SU-DHL-6 (cell line): ENCODE results near the gene RALGPS1.

Experiments used
- H2AFZ ChIP-seq: fragments of 200-600 bp; sonication (generic); 2 replicates; pipeline ENCODE4 v1.6.1; 2014; ENCODE audit warnings: low read depth, mild to moderate bottlenecking, moderate library complexity, mixed read lengths, antibody characterized with exemption, low read length; ENCODE audit not compliant: severe bottlenecking
- H3F3A ChIP-seq: fragments of 200-600 bp; shearing (Covaris generic); 2 replicates; pipeline ENCODE4 v1.6.0; 2016; ENCODE audit warnings: antibody characterized with exemption, mild to moderate bottlenecking; ENCODE audit not compliant: insufficient read depth
- H3K27ac ChIP-seq: fragments of 200-600 bp; sonication (generic); 2 replicates; pipeline ENCODE4 v1.5.1; 2016; ENCODE audit warnings: low read depth, mild to moderate bottlenecking, low read length, moderate library complexity, mixed read lengths
- H3K27me3 ChIP-seq: fragments of 200-600 bp; sonication (generic), shearing (Covaris generic); 2 replicates; pipeline ENCODE4 v1.6.0; 2014; ENCODE audit warnings: mild to moderate bottlenecking, low read length
- H3K36me3 ChIP-seq: fragments of 200-600 bp; sonication (generic); 2 replicates; pipeline ENCODE4 v1.6.1; 2014; ENCODE audit warnings: mild to moderate bottlenecking, low read length, mixed read lengths
- H3K4me2 ChIP-seq: fragments of 300-600, 200-600 bp; shearing (Covaris generic), sonication (generic); 2 replicates; pipeline ENCODE4 v1.6.0; 2014; ENCODE audit warnings: low read length, low read depth, mild to moderate bottlenecking; ENCODE audit not compliant: poor library complexity, severe bottlenecking
- H3K4me3 ChIP-seq: fragments of 200-600 bp; sonication (generic); 2 replicates; pipeline ENCODE4 v1.5.1; 2014; ENCODE audit warnings: antibody characterized with exemption, low read length, mild to moderate bottlenecking, mixed read lengths; ENCODE audit not compliant: insufficient read depth, poor library complexity, severe bottlenecking
- H3K79me2 ChIP-seq: fragments of 200-600 bp; sonication (generic); 2 replicates; pipeline ENCODE4 v1.6.1; 2014; ENCODE audit warnings: mild to moderate bottlenecking, low read length, moderate library complexity; ENCODE audit not compliant: insufficient read depth
- H3K9ac ChIP-seq: fragments of 200-600 bp; sonication (generic); 2 replicates; pipeline ENCODE4 v1.7.0; 2014; ENCODE audit warnings: mild to moderate bottlenecking, low read length
- H3K9me2 ChIP-seq: fragments of 200-600 bp; sonication (generic); replicated peaks from 2 replicates; pipeline ENCODE4 v1.6.1; 2014; ENCODE audit warnings: low read length; ENCODE audit not compliant: insufficient read depth
- H3K9me3 ChIP-seq: fragments of 200-600 bp; sonication (generic); 2 replicates; pipeline ENCODE4 v1.6.1; 2014; ENCODE audit warnings: low read length, mixed read lengths; ENCODE audit not compliant: insufficient read depth
- H4K20me1 ChIP-seq: fragments of 200-600 bp; sonication (generic); 2 replicates; pipeline ENCODE4 v1.6.1; 2014; ENCODE audit warnings: low read depth, mild to moderate bottlenecking, antibody characterized with exemption, low read length, moderate library complexity, mixed read lengths
- EZH2phosphoT487 ChIP-seq: fragments of 200-600 bp; sonication (generic), shearing (Covaris generic); conservative IDR thresholded peaks from 2 replicates; pipeline ENCODE4 v1.6.1; 2018; ENCODE audit warnings: mild to moderate bottlenecking, antibody characterized with exemption, low read length, moderate library complexity, mixed read lengths
- TF ChIP-seq, protein P1 (sequence below): fragments of 200-600 bp; sonication (generic); IDR thresholded peaks from one replicate; pipeline ENCODE4 v1.5.1; 2017; ENCODE audit warnings: antibody characterized with exemption, mild to moderate bottlenecking, low read length, moderate library complexity; ENCODE audit not compliant: insufficient read depth, poor library complexity, severe bottlenecking

Gene RALGPS1

DNA sequence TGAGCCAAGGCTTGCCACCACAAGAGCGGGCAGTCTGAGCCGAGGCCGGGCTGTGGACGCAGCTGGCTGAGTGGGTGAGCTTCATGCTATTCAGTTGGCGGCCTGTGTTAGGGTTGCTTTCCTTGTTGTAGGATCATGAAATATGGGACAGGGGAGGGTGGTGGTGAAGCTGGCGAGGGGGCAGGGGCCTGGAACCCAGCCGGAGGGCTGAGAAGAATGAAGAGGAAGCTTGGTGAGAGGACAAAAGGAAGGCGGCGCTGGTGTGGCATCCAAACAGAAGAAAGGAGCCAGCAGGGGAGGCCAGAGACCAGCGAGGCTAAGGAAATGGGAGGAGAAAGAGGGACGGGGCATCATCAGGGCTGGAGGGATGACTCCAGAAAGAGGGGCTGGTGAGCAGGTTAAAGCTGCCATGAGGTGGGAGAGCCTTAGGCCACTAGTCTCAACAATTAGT lies 18.3 kb downstream of the RALGPS1 start:
- Histone ChIP-seq H3K4me3 (no peak overlapping the region), H3F3A (no peaks in the 10 kb centered on the region), H3K4me2 (no peak overlapping the region), H3K9me3 (no peaks in the 10 kb centered on the region), H3K27ac (no peak overlapping the region), H4K20me1 (no peaks in the 10 kb centered on the region), H3K79me2 (no peaks in the 10 kb centered on the region), H3K27me3 (no peaks in the 10 kb centered on the region), H3K9ac (no peak overlapping the region), H3K9me2 (no peaks in the 10 kb centered on the region), H2AFZ (no peak overlapping the region), H3K36me3 (no peaks in the 10 kb centered on the region)
- no peak for TF ChIP-seq EZH2phosphoT487
- TF ChIP-seq, protein P1, sequence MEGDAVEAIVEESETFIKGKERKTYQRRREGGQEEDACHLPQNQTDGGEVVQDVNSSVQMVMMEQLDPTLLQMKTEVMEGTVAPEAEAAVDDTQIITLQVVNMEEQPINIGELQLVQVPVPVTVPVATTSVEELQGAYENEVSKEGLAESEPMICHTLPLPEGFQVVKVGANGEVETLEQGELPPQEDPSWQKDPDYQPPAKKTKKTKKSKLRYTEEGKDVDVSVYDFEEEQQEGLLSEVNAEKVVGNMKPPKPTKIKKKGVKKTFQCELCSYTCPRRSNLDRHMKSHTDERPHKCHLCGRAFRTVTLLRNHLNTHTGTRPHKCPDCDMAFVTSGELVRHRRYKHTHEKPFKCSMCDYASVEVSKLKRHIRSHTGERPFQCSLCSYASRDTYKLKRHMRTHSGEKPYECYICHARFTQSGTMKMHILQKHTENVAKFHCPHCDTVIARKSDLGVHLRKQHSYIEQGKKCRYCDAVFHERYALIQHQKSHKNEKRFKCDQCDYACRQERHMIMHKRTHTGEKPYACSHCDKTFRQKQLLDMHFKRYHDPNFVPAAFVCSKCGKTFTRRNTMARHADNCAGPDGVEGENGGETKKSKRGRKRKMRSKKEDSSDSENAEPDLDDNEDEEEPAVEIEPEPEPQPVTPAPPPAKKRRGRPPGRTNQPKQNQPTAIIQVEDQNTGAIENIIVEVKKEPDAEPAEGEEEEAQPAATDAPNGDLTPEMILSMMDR, result no peak

DNA sequence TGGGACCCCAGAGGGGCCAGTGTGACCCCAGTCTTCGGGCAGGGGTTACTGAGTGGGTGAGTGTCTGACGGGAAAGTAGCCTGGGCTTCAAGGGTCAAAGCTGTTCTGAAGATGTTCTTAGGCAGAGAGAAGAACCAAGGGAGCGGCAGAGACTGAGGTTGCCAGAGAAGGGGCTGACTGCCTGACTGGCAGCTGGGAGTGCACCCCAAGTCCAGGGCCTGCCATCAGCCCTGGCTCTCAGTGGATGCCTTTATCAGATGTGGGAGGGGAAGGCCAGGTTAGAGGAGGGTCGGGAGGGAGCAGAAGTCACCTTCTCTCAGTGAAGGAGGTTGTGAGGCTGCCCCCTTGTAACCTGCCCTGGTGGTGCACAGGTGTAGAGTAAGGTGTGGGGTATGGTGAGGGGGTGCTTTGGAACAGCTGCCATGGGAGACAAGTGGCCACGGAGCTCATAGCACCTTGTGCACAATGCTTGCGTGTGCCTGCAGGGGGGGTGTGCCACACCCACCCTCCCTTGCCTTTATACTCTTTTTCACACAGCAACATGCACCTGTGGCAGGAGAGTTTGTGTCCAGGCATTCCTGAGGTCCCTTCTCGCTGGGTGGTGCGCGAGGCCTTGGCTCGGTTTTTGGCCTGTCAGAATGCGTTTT lies 18.9 kb downstream of the RALGPS1 start:
- TF ChIP-seq, protein P1, result no peak
- no peak for TF ChIP-seq EZH2phosphoT487

DNA sequence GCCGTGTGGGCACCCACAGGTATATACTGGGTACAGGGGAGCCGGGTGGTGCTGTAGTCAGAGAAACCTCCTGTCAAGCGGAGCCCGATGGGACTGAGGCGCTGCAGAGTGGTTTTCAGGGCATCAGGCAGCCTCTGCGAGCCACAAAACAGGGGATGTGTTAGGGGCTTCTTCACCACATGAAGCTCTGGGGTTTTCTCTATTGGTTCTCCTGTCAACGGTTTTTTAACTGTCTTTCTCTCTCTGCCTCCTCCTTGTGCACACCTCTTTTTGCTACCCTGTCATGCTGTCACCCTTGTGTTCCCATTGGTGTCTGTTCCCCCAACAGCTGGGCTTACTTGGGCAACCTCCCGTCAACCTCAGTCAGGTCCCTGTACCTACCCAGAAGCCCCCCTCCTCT lies 19.9 kb downstream of the RALGPS1 start:
- H3K9me3 ChIP-seq, result no peaks in the 10 kb centered on the region
- H4K20me1 ChIP-seq, result no peaks in the 10 kb centered on the region
- no peaks in the 10 kb centered on the region for H3K27me3 ChIP-seq
- H3K4me2 ChIP-seq, result no peak overlapping the region
- H3K4me3 ChIP-seq, result no peak overlapping the region
- no peak overlapping the region for H3K27ac ChIP-seq
- TF ChIP-seq, protein P1, result no peak
- TF ChIP-seq EZH2phosphoT487, result no peak
- no peak overlapping the region for H2AFZ ChIP-seq
- H3F3A ChIP-seq, result no peaks in the 10 kb centered on the region
- no peaks in the 10 kb centered on the region for H3K79me2 ChIP-seq
- no peak overlapping the region for H3K9ac ChIP-seq
- no peaks in the 10 kb centered on the region for H3K9me2 ChIP-seq
- H3K36me3 ChIP-seq, result no peaks in the 10 kb centered on the region

More for the DNA sequence above, 18.9 kb downstream of the RALGPS1 start:
- H2AFZ ChIP-seq, result no peak overlapping the region
- no peaks in the 10 kb centered on the region for H3K79me2 ChIP-seq
- H3K9me3 ChIP-seq, result no peaks in the 10 kb centered on the region
- no peak overlapping the region for H3K27ac ChIP-seq
- no peaks in the 10 kb centered on the region for H3K27me3 ChIP-seq
- H4K20me1 ChIP-seq, result no peaks in the 10 kb centered on the region
- no peak overlapping the region for H3K4me2 ChIP-seq
- no peaks in the 10 kb centered on the region for H3K36me3 ChIP-seq
- H3F3A ChIP-seq, result no peaks in the 10 kb centered on the region
- no peak overlapping the region for H3K4me3 ChIP-seq
- no peak overlapping the region for H3K9ac ChIP-seq
- H3K9me2 ChIP-seq, result no peaks in the 10 kb centered on the region
